ENCODE measurements around the gene SCEL. TPM values are rescaled to one million over a fixed set of nuclear protein-coding genes. Genes with fewer than 3 reads are reported as not detected.

Gene SCEL
- total and polyA plus RNA-seq, 2 experiments from 2014 or later = not detected

DNA sequence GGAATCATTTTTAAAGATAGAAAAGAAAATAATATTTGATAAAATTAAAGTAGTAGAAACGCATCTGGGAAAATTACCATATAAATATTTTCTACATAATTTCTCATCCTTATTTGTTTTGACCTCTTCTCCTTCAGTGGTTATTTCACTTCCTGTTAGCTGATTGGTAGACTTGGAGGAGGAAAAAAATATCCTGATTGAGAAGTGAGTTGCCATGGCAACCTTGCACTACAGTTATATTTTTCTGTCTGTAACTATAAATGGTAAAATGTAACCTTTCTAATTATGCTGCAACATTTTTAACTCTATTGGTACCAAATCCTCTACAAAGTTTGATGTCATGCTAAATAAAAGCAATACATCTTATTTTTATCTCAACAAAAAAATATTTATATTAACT is 45.2 kb downstream of the SCEL start:
- TF ChIP-seq, protein P1, sequence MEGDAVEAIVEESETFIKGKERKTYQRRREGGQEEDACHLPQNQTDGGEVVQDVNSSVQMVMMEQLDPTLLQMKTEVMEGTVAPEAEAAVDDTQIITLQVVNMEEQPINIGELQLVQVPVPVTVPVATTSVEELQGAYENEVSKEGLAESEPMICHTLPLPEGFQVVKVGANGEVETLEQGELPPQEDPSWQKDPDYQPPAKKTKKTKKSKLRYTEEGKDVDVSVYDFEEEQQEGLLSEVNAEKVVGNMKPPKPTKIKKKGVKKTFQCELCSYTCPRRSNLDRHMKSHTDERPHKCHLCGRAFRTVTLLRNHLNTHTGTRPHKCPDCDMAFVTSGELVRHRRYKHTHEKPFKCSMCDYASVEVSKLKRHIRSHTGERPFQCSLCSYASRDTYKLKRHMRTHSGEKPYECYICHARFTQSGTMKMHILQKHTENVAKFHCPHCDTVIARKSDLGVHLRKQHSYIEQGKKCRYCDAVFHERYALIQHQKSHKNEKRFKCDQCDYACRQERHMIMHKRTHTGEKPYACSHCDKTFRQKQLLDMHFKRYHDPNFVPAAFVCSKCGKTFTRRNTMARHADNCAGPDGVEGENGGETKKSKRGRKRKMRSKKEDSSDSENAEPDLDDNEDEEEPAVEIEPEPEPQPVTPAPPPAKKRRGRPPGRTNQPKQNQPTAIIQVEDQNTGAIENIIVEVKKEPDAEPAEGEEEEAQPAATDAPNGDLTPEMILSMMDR (IDR thresholded peaks at IDR 0.05; ENCODE audit: low read depth, low read length) = no peak
- no peak for DNase-seq (ENCODE audit: low read depth in 1 of 2, low spot score in 1 of 2)
- H3K9me3 ChIP-seq (ENCODE audit: low read depth) = no peaks in the 10 kb centered on the region
- H3K4me3 ChIP-seq = no peak overlapping the region
- no peaks in the 10 kb centered on the region for H3K36me3 ChIP-seq
- H3K27ac ChIP-seq = no peak overlapping the region
- no peaks in the 10 kb centered on the region for H3K27me3 ChIP-seq
- no peaks in the 10 kb centered on the region for H3K4me1 ChIP-seq (ENCODE audit: low read depth)

DNA sequence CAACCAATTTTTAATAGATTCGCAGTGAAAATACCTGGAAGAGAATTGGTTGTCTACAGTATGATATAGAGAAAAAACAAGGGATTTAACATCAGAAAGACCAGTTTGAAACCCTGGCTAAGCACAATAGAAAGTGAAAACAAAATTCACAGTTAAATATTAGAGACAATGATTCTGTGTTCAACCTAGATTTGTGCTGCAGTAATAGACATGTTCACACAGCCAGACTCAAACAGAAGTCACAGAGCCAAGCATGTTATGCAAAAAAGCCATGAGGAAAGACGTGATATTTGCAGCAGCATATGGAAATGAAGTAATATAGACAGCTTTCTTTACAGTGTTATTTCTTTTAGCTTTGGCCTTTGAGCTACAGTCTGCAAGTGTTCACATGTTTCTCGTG is 48.1 kb downstream of the SCEL start:
- TF ChIP-seq, protein P1 (IDR thresholded peaks at IDR 0.05; ENCODE audit: low read depth, low read length) = no peak
- Histone ChIP-seq H3K4me3 (no peak overlapping the region), H3K4me1 (ENCODE audit: low read depth) (no peaks in the 10 kb centered on the region), H3K36me3 (no peaks in the 10 kb centered on the region), H3K27me3 (no peaks in the 10 kb centered on the region), H3K27ac (no peak overlapping the region), H3K9me3 (ENCODE audit: low read depth) (no peaks in the 10 kb centered on the region)
- no peak for DNase-seq (ENCODE audit: low read depth in 1 of 2, low spot score in 1 of 2)

DNA sequence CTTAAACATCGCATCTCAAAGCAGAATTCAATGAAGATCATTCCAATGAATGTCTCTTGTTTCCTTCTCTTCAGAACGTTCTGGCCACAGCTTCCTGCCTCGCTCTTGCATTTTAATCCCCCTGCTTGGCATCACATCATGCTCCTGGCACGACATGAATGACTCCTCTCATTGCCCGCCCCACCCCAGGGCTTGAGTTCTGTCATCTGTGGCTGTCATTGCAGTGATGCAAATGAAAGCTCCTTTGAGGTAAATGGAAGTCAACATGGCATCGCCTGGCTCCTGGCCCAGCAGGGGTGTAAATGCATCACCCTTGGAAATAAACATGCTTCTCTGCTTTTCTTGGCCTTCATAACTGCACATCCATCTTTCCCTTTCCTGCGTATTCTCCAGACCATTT is 48.6 kb downstream of the SCEL start:
- TF ChIP-seq, protein P1 (IDR thresholded peaks at IDR 0.05; ENCODE audit: low read depth, low read length) = no peak
- no peak overlapping the region for H3K27ac ChIP-seq

DNA sequence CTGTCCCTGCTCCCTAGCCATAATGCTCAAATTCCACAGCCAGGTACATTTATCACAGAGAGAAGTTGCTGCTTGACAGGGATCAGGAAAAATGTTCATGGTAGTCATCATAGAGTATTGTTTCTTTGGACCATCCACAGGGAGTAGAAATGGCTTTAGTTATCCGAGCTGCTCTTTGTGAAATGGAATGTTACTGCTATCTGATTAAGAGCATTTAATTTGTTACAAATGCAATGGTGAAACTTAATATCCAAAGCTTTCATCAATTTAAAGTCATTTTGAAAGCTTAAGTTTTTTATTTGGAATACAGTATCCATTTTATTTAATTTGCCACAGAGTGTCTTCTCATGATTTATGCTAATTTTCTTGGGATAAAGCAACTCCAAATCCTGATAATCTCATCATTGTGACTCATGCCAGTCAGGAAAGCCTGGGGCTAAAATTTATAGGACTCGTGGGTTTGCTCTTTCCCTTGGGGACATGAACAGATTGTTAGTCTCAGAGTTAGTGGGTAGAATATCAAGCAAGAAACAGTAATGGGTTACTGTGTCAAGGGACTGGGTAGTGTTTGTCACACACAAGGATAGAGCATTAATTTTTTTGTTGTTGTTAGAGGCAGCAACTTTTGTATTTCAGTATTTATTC is 59.8 kb downstream of the SCEL start:
- Histone ChIP-seq H3K27ac (no peak overlapping the region), H3K36me3 (no peaks in the 10 kb centered on the region), H3K27me3 (peaks cover 3% of the 10 kb centered on the region), H3K9me3 (ENCODE audit: low read depth) (no peaks in the 10 kb centered on the region), H3K4me1 (ENCODE audit: low read depth) (no peaks in the 10 kb centered on the region), H3K4me3 (no peak overlapping the region)
- TF ChIP-seq, protein P1 (IDR thresholded peaks at IDR 0.05; ENCODE audit: low read depth, low read length) = no peak
- DNase-seq (ENCODE audit: low read depth in 1 of 2, low spot score in 1 of 2) = no peak

More for the DNA sequence above, 48.6 kb downstream of the SCEL start:
- no peaks in the 10 kb centered on the region for H3K4me1 ChIP-seq (ENCODE audit: low read depth)
- DNase-seq (ENCODE audit: low read depth in 1 of 2, low spot score in 1 of 2) = no peak
- H3K36me3 ChIP-seq = no peaks in the 10 kb centered on the region
- no peaks in the 10 kb centered on the region for H3K9me3 ChIP-seq (ENCODE audit: low read depth)
- H3K4me3 ChIP-seq = no peak overlapping the region
- H3K27me3 ChIP-seq = no peaks in the 10 kb centered on the region

DNA sequence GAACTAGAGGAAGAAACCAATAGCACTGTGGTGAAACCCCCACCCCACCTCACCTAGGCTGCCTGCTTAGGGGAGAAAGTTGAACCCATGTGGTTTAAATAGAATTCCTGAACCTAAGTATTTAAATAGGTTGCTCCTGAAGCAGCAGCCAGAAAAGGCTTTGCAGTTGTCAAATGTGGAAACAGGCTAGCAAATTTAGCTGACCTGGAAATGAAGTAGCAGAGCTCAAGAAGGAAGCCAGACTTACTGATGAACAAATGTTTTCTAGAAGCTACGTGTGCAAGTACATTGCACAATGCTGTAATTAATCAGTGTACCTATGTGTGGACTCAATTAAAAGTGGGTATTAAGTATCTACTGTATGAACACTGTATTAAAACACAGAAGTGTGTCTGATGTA is 61.3 kb downstream of the SCEL start:
- Histone ChIP-seq H3K27ac (no peak overlapping the region), H3K4me3 (no peak overlapping the region), H3K9me3 (ENCODE audit: low read depth) (no peaks in the 10 kb centered on the region), H3K27me3 (no peaks in the 10 kb centered on the region), H3K36me3 (no peaks in the 10 kb centered on the region), H3K4me1 (ENCODE audit: low read depth) (no peaks in the 10 kb centered on the region)
- no peak for DNase-seq (ENCODE audit: low read depth in 1 of 2, low spot score in 1 of 2)
- TF ChIP-seq, protein P1 (IDR thresholded peaks at IDR 0.05; ENCODE audit: low read depth, low read length) = no peak
